Neuronal stem cell (in vitro differentiated cells): ENCODE results near the gene UBE4B.

Experiments used
- DNase-seq: peaks from one replicate; pipeline ENCODE4 v3.0.0-alpha.2; 2013; ENCODE audit warnings: low spot score
- H2AFZ ChIP-seq: one replicate; pipeline ENCODE4 v1.6.1; 2013; ENCODE audit warnings: mild to moderate bottlenecking, low read length, inconsistent platforms
- H2AK5ac ChIP-seq: 2 replicates; pipeline ENCODE4 v1.6.1; 2013; ENCODE audit warnings: low read depth, mild to moderate bottlenecking, inconsistent platforms, low read length, moderate library complexity, mixed read lengths
- H2BK120ac ChIP-seq: 2 replicates; pipeline ENCODE4 v1.6.1; 2013; ENCODE audit warnings: low read depth, mild to moderate bottlenecking, inconsistent platforms, low read length, moderate library complexity, mixed read lengths
- H2BK12ac ChIP-seq: one replicate; pipeline ENCODE4 v1.6.1; 2013; ENCODE audit warnings: low read length, inconsistent platforms
- H2BK15ac ChIP-seq: 2 replicates; pipeline ENCODE4 v1.6.1; 2013; ENCODE audit warnings: mild to moderate bottlenecking, low read length, inconsistent platforms, mixed read lengths
- H2BK5ac ChIP-seq: one replicate; pipeline ENCODE4 v1.6.1; 2013; ENCODE audit warnings: inconsistent platforms, mild to moderate bottlenecking, low read length, moderate library complexity
- H3K14ac ChIP-seq: one replicate; pipeline ENCODE4 v1.6.1; 2013; ENCODE audit warnings: low read length, inconsistent platforms
- H3K18ac ChIP-seq: 2 replicates; pipeline ENCODE4 v1.6.1; 2013; ENCODE audit warnings: low read length, inconsistent platforms
- H3K23ac ChIP-seq: 2 replicates; pipeline ENCODE4 v1.6.1; 2013; ENCODE audit warnings: low read depth, mild to moderate bottlenecking, mixed read lengths, low read length, inconsistent platforms; ENCODE audit not compliant: poor library complexity
- H3K27ac ChIP-seq: replicated peaks from 3 replicates; pipeline ENCODE4 v1.5.1; 2013; ENCODE audit warnings: low read length, inconsistent platforms
- H3K27me3 ChIP-seq, 3 experiments: 2 replicates each; pipeline ENCODE4 v1.6.1; 2013; ENCODE audit warnings: low read length in 3 of 3, mild to moderate bottlenecking in 2 of 3, inconsistent platforms in 1 of 3, low read depth in 1 of 3, mixed read lengths in 1 of 3, moderate library complexity in 1 of 3; ENCODE audit not compliant: control insufficient read depth in 3 of 3, insufficient read depth in 3 of 3
- H3K36me3 ChIP-seq, 2 donors: replicated peaks in 1 of 2; 2 replicates each; pipeline ENCODE4 v1.6.1; 2013; ENCODE audit warnings: low read length in 2 of 2; ENCODE audit not compliant: control insufficient read depth in 2 of 2, insufficient read depth in 2 of 2
- H3K4ac ChIP-seq: 2 replicates; pipeline ENCODE4 v1.6.1; 2013; ENCODE audit warnings: inconsistent platforms, mild to moderate bottlenecking, low read length, moderate library complexity
- H3K4me1 ChIP-seq, 2 donors: 1 replicate in 1 of 2; 2 replicates in 1 of 2; pipeline ENCODE4 v1.6.1; 2013; ENCODE audit warnings: low read length in 2 of 2, low read depth in 1 of 2; ENCODE audit not compliant: control insufficient read depth in 2 of 2, insufficient read depth in 1 of 2
- H3K4me2 ChIP-seq: one replicate; pipeline ENCODE4 v1.6.1; 2013; ENCODE audit warnings: mild to moderate bottlenecking, low read length, inconsistent platforms; ENCODE audit not compliant: insufficient read depth, poor library complexity, severe bottlenecking
- H3K4me3 ChIP-seq, 2 donors: 2 replicates each; pipeline ENCODE4 v1.5.1; 2013; ENCODE audit warnings: low read length in 2 of 2, mild to moderate bottlenecking in 2 of 2, inconsistent platforms in 1 of 2, moderate library complexity in 1 of 2
- H3K79me1 ChIP-seq: one replicate; pipeline ENCODE4 v1.6.1; 2013; ENCODE audit warnings: low read depth, mild to moderate bottlenecking, inconsistent platforms, low read length, moderate library complexity
- H3K9ac ChIP-seq: one replicate; pipeline ENCODE4 v1.6.1; 2013; ENCODE audit warnings: mild to moderate bottlenecking, low read depth, low read length, inconsistent platforms; ENCODE audit not compliant: poor library complexity
- H3K9me3 ChIP-seq, 2 donors: replicated peaks in 1 of 2; 2 replicates each; pipeline versions ENCODE3 to v1.6.1; 2013; ENCODE audit warnings: low read length in 2 of 2, mild to moderate bottlenecking in 2 of 2, inconsistent platforms in 1 of 2, low read depth in 1 of 2, mixed read lengths in 1 of 2, moderate library complexity in 1 of 2; ENCODE audit not compliant: control insufficient read depth in 2 of 2, insufficient read depth in 1 of 2
- H4K8ac ChIP-seq: one replicate; pipeline ENCODE4 v1.6.1; 2013; ENCODE audit warnings: low read depth, mild to moderate bottlenecking, inconsistent platforms, low read length, moderate library complexity
- H4K91ac ChIP-seq: one replicate; pipeline ENCODE4 v1.6.1; 2013; ENCODE audit warnings: low read length, low read depth, mild to moderate bottlenecking, inconsistent platforms; ENCODE audit not compliant: poor library complexity
- WGBS, 2 donors: extraction: QIAGEN DNeasy Blood & Tissue Kit; methylation state at CpG; one replicate each; pipeline ENCODE4 v1.1.7; 2013; ENCODE audit warnings: missing lambda C conversion rate in 2 of 2, mixed read lengths in 1 of 2; ENCODE audit not compliant: insufficient read length in 2 of 2, insufficient replicate concordance in 1 of 2; ENCODE audit errors: extremely low coverage in 2 of 2; 5-methylcytosine and 5-hydroxymethylcytosine counted together

Gene UBE4B

DNA sequence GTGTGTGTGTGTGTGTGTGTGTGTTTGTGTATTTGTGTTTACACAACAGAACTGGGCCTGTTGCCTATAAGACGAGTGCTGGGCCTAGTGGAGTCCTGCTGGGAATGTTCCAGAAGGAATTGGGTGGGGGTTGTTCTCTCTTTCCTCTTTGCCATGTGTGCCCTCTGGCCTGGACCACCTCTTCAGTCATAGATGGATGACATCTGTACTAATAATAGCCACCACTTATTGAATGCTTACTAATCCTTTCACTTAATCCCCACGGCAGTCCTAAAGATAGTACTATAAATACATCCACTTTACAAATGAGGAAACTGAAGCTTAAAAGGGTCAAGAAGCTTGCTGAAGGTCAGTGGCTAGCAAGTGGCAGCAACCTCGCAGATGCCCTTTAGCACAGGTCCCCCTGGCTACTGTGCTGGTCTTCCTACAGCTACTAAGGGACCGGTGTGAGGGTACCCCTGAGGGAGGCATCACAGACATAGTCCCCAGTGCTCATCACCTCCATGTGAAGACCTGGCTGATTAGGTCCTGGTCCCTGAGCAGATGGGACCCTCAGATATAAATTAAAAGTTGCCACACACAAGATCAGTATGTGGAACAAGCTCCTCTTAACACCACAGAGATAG is 122.4 kb downstream of the UBE4B start:
- H3K9me3 ChIP-seq = no peaks in the 10 kb centered on the region
- no peak overlapping the region for H3K9ac ChIP-seq
- no peak overlapping the region for H2BK15ac ChIP-seq
- no peak overlapping the region for H2BK120ac ChIP-seq
- H3K4me2 ChIP-seq = no peak overlapping the region
- no peak overlapping the region for H3K14ac ChIP-seq
- H3K36me3 ChIP-seq = peaks cover 15 to 54% of the 10 kb centered on the region in 2 donors
- H2BK5ac ChIP-seq = no peak overlapping the region
- no peak overlapping the region for H2AK5ac ChIP-seq
- no CpG with 5 or more reads among the region's 4 CpGs for WGBS, 2 donors
- no peak overlapping the region for H2BK12ac ChIP-seq
- H3K27ac ChIP-seq = no peak overlapping the region
- peaks cover 2% of the 10 kb centered on the region for H3K79me1 ChIP-seq
- no peak overlapping the region for H3K4me3 ChIP-seq
- no peaks in the 10 kb centered on the region for H3K27me3 ChIP-seq
- H3K23ac ChIP-seq = no peak overlapping the region
- H4K8ac ChIP-seq = no peak overlapping the region
- H3K4ac ChIP-seq = no peak overlapping the region
- H4K91ac ChIP-seq = no peak overlapping the region
- no peak overlapping the region for H2AFZ ChIP-seq
- H3K18ac ChIP-seq = no peak overlapping the region
- no peaks in the 10 kb centered on the region for H3K4me1 ChIP-seq
- no peak for DNase-seq

DNA sequence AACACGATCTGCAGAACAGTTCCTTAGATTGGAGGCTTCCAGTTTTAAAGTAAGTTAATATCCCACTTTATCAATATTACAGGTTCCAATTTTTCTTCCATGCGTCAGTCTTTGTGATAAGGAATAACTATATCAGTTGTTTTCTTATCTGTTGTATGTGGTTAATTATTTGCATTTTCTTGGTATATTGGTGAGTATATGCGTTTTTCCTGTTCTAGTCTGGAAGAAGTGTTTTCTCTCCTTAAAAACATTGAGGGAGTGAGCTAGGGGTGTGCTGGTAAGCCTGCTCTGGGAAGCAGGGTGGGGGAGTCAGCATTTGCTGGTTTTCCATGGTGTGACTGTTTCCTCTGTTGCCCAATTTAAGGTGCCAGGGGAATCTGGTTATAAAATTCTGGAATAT is 127.4 kb downstream of the UBE4B start:
- no peak overlapping the region for H3K4ac ChIP-seq
- H2AK5ac ChIP-seq = no peak overlapping the region
- WGBS, 2 donors = no CpG with 5 or more reads among the region's 3 CpGs
- no peak overlapping the region for H4K8ac ChIP-seq
- DNase-seq = no peak
- no peak overlapping the region for H3K23ac ChIP-seq
- H2BK120ac ChIP-seq = no peak overlapping the region
- H3K79me1 ChIP-seq = no peaks in the 10 kb centered on the region
- no peak overlapping the region for H3K4me2 ChIP-seq
- H3K27ac ChIP-seq = no peak overlapping the region
- no peak overlapping the region for H2BK15ac ChIP-seq
- H3K4me1 ChIP-seq = peaks cover 0 to 2% of the 10 kb centered on the region in 2 donors
- peaks cover 17 to 72% of the 10 kb centered on the region in 2 donors for H3K36me3 ChIP-seq
- no peaks in the 10 kb centered on the region for H3K27me3 ChIP-seq
- H2AFZ ChIP-seq = no peak overlapping the region
- no peaks in the 10 kb centered on the region for H3K9me3 ChIP-seq
- no peak overlapping the region for H4K91ac ChIP-seq
- H2BK12ac ChIP-seq = no peak overlapping the region
- H2BK5ac ChIP-seq = no peak overlapping the region
- H3K18ac ChIP-seq = no peak overlapping the region
- H3K14ac ChIP-seq = no peak overlapping the region
- H3K9ac ChIP-seq = no peak overlapping the region
- H3K4me3 ChIP-seq = no peak overlapping the region

DNA sequence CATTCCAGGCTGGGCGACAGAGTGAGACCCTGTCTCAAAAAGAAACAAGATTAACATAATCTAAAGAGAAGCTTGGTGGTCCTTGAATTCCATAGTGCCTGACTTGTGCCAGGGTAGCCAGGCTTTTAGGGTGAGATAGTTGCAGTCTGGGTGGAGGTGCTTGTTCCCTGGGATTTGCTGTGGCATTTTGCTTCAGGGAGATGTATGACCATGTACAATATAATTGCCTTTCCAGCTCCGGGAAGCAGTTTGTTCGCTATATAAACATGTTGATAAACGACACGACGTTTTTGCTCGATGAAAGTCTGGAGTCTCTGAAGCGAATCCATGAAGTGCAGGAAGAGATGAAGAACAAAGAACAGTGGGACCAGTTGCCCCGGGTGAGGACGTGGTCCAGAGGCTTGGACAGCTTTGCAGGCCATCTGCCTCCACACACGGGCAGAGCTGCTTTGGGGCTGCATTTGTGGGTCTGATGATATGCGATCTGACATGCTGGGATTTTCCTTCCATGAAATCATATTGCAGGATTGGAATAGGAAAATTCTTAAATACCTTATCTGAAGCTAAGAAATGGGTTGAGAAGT is 128.2 kb downstream of the UBE4B start:
- Histone ChIP-seq H3K4me3 (no peak overlapping the region), H2AK5ac (no peak overlapping the region), H3K27me3 (no peaks in the 10 kb centered on the region), H2BK120ac (no peak overlapping the region), H3K14ac (no peak overlapping the region), H4K91ac (no peak overlapping the region), H2BK15ac (no peak overlapping the region), H3K18ac (no peak overlapping the region), H2BK12ac (no peak overlapping the region), H3K23ac (no peak overlapping the region), H3K4me1 (peaks cover 0 to 2% of the 10 kb centered on the region in 2 donors), H3K4ac (no peak overlapping the region), H3K9ac (no peak overlapping the region), H4K8ac (no peak overlapping the region), H3K36me3 (peaks cover 21 to 75% of the 10 kb centered on the region in 2 donors), H3K27ac (no peak overlapping the region), H3K4me2 (no peak overlapping the region), H2AFZ (no peak overlapping the region), H3K9me3 (no peaks in the 10 kb centered on the region), H2BK5ac (no peak overlapping the region), H3K79me1 (no peaks in the 10 kb centered on the region)
- no peak for DNase-seq
- no CpG with 5 or more reads among the region's 12 CpGs for WGBS, 2 donors

DNA sequence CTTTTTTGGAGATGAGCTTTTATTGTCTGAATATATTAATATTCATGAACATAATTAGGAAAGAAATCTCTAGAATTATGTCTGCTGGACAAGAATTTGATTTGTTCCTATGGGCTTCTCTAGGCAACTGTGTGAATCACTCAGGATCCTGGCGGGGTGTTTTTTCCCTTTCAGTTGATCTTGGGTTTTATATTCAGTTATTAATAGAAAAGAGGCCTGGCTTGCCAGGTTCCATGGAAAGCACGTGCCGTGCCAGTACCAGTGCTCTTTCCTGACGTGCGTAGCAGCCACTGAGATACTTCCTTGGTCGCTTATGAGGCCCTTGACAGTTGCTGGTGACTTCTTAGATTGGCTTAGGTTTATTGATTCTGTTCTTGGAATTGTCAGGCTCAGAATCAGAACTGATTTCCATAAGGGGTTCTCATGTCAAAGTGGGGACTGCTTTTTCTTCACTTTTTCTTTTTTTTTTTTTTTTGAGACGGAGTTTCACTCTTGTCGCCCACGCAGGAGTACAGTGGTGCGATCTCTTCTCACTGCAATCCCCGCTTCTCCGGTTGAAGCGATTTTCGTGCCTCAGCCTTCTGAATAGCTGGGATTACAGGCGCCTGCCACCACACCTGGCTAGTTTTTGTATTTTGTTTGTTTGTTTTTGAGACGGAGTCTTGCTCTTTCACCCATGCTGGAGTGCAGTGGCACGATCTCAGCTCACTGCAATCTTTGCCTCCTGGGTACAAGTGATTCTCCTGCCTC is 129.0 kb downstream of the UBE4B start:
- H3K4ac ChIP-seq = no peak overlapping the region
- H3K23ac ChIP-seq = no peak overlapping the region
- H2AFZ ChIP-seq = no peak overlapping the region
- H3K79me1 ChIP-seq = no peaks in the 10 kb centered on the region
- no peak overlapping the region for H3K14ac ChIP-seq
- H3K4me3 ChIP-seq = no peak overlapping the region
- no peak overlapping the region for H2BK5ac ChIP-seq
- H3K27me3 ChIP-seq = no peaks in the 10 kb centered on the region
- H3K36me3 ChIP-seq = peaks cover 22 to 75% of the 10 kb centered on the region in 2 donors
- H4K91ac ChIP-seq = no peak overlapping the region
- no peak overlapping the region for H2AK5ac ChIP-seq
- H4K8ac ChIP-seq = no peak overlapping the region
- H3K9me3 ChIP-seq = no peaks in the 10 kb centered on the region
- no peak overlapping the region for H2BK12ac ChIP-seq
- peaks cover 0 to 2% of the 10 kb centered on the region in 2 donors for H3K4me1 ChIP-seq
- H3K4me2 ChIP-seq = no peak overlapping the region
- H2BK15ac ChIP-seq = no peak overlapping the region
- H2BK120ac ChIP-seq = no peak overlapping the region
- H3K9ac ChIP-seq = no peak overlapping the region
- no peak for DNase-seq
- H3K18ac ChIP-seq = no peak overlapping the region
- no CpG with 5 or more reads among the region's 17 CpGs for WGBS, 2 donors
- H3K27ac ChIP-seq = no peak overlapping the region
